ENCODE data around the gene WIZ.
"Not testable (repeated sequence)": the region's sequence is repeated elsewhere in the genome, so short reads cannot be mapped to it uniquely, and the experiment has no call there.

WIZ gene

DNA sequence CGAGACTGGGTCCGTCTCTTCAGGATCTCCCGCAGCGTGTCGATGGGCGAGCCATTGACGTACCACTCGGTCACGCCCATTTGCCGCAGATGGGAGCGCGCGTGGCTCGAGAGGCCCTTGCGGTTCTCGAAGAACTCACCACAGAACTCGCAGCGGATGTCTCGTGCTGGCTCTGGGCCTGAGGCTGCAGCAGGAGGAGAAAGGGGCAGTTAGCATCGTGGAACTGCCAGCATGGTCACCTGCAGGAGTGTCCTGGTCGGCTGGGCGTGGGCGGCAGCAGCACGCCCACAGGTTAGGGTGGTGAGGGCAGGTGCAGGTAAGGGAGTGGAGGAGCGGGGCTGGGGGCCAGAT lies 22.4 kb downstream of the WIZ start:
- no peak for DNase-seq

GRCh38 chr19:15426485-15427349 lies 23.0 kb downstream of the WIZ start:
- DNase-seq = no peak

DNA sequence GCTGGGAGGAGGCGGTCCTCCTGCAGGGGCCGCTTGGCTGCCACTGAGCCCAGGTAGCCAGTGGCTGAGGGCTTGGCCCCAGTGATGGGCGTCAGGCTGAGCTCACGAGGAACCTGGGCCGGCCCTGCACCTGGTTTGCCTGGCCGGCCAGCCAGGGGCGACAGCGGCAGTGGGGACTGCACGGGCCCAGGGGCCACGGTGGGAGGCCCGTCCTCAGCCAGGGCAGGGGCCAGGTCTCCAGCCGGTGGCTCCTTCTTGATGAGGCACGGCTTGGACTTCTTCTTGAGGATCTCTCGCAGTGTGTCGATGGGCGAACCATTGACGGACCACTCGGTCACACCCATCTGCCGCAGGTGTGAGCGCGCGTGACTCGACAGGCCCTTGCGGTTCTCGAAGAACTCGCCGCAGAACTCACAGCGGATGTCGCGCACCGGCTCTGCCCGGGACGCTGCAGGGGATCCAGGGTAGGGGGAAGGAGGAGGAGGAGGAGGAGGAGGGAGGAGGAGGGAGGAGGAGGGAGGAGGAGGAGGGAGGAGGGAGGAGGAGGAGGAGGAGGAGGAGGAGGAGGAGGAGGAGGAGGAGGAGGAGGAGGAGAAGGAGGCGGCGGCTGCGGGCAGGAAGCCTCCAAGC lies 24.3 kb downstream of the WIZ start:
- no peak for DNase-seq

- DNase-seq = no peak
Observed at GRCh38 chr19:15424692-15425272, 25.0 kb downstream of the WIZ start.

- no peak for DNase-seq
Observed at GRCh38 chr19:15424121-15424520, 25.6 kb downstream of the WIZ start.

GRCh38 chr19:15423130-15423529 lies 26.6 kb downstream of the WIZ start:
- DNase-seq = no peak

DNA sequence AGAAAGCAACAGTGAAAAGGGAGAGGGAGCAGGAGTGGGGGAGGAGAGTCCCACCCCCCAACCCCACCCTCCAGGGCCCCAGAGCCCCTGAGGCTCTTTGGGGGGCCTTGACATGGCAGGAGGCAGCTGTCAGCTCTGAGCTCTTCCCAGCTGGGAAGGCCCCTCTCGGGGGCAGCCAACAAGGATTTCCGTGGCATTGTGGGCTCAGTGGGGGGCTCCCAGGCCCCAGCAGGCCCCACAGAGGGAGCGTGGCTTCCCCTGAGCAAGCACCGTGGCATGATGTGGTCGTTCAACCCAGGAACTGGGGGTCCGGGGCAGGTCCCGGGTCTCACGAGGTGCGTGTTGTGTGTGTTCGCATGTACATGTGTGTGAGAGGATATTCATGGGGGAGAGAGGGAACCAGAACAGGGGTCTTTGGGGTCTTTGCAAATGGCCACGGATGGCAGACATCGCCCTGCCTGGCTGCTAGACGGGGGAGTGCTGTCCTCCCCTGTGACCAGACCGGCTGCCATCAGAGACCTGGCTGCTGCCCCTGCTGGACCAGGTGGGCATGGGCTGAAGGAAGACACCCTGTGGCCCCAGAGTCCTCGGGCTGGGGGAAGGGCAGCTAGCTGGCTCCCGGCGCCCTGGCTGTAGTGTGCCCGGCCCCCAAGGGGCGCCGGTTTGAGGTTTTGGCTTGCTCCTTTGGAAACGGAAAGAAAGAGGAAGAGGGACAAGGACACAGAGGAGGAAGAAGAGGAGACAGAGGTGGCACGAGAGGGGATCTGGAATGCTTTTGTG lies 27.3 kb downstream of the WIZ start:
- no peak for DNase-seq

DNA sequence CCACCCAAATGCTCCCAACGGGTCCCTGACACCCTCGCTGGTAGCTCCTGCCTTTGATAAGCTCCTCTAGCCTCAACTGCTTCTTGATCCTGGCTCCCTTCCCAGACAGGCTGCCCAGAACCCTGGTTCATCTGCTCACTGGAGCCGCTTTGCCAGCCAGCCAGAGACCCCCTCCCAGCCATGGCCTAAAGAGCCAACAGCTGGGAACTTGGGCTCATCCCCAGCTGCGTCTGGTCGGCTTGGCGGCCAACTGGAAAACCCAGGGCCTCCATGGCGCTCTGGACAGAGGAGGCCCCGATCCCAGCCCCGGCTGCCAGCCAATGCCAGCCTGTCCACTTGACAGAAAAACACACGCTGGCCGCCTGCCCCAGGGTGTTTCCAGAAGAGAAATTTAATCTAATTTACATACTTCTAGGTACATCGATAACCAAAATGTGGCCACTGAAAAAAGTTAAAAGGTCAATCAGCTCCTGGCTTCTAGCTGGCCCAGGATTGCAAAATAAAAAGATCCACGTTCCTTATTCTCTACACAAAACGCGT lies 28.0 kb downstream of the WIZ start:
- no peak for DNase-seq

DNA sequence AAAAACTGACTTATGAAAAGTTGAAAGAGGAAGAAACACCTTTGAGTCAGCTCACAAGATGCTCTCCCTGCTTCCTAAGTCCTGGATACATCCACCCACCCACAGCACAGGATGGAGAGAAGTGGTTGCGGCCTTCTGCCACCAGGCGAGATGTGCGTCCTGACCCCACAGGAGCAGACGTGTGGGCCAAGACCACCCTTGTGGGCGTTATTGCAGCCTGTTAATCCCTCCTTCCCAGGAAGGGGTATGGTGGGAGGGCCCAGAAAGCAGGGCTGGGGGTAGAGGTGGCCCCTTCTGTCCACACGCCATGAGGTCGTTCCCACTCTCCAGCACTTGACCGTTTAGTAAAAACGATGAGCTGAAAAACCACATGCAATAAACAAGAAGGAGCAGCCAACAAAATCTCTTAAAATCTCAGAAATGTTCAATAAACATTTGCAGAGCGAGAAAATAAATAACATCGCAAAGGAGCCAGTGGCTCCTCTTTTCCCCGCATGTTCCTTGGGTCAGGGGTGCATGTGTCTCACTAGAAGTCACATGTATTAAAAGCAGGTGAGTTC lies 28.5 kb downstream of the WIZ start:
- no peak for DNase-seq

DNA sequence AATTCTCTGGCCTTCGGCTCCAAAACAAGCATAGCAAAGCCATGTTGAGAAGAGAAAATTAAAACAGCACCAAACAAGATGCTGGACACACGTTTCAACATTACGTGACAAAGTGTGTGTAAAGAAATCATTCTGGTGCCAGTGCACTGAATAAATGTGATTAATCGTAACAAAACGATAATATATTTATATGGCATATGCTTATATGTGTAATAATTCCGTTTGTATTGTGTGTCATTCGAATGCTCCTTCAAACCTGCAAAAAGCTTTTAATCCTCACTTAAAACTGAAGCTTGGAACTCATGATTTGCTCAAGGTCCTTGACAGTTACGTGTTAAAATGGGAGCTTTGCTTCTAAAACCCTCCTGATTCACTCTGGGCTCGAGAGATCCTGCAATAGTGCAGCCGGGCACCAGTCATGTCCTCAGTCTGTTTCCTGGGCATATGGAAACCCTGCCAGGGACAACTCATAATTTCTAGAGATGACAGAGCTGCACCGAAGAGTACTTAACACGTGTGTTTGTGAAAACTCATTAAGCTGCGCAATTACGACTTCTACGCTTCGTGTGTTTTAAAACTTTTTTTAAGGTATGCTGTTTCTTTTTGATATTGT lies 30.2 kb downstream of the WIZ start:
- no peak for DNase-seq

GRCh38 chr19:15418579-15419412 lies 31.0 kb downstream of the WIZ start, which contains the start of gene AKAP8L:
TSS of gene AKAP8L (minus strand) at chr19:15418988. CDS start at chr19:15418923, 65 bp downstream.
- DNase-seq = peak; percentile 99

DNA sequence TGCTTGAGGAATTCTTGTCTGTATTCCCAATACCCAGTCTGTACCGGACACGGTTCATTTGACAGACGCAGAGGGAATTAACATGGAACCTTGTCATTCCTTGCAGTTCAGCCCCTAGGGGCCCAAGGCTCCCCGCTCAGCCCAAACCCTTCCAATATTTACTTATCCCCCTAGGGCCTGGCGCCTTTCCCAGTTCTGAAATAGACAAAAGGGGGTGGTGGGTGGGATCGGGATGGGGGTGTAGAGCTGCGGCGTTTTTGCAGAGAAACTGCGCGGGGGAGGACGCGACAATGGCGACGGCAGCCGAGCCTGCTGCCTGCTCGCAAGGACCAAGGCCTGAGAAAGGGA lies 31.6 kb downstream of the WIZ start:
- DNase-seq = peak; percentile 42

DNA sequence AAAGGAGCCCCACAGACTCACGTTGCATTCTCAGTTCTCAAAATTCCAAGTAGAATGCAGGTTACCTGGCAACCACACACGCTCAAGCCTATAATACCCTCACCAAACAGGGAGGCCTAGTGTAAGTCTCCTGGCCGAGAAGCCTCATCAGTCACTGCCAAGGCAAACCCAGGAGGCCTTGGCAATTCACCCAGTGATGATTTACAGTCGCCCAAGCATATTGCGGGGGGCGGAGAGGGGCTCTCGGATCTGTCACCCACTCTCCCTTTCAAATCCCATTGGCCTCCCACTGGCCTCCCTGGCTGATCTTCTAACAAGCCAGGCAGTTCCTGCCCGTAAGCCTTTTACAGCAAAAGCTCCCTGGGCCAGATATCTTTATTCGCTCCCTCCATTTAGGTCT lies 32.1 kb downstream of the WIZ start:
- no peak for DNase-seq

GRCh38 chr19:15412832-15413231 lies 36.9 kb downstream of the WIZ start:
- DNase-seq = no peak

DNA sequence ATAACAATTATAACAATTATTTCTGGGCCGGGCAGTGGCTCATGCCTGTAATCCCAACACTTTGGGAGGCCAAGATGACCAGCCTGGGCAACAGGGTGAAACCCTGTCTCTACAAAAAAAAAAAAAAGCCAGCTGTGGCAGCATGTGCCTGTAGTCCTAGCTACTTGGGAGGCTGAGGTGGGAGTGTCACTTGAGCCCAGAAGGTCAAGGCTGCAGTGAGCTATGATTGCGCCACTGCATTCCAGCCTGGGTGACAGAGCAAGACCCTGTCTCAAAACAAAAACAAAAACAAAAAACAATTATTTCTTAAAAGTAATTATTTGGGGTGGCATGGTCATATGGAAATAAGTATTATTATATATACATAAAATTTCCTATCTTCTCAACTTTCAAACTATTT lies 38.4 kb downstream of the WIZ start:
- not testable (repeated sequence) for DNase-seq

- DNase-seq = no peak
Observed at GRCh38 chr19:15404780-15405211, 45.0 kb downstream of the WIZ start.

- DNase-seq = no peak
Observed at GRCh38 chr19:15404097-15404779, 45.5 kb downstream of the WIZ start.

DNA sequence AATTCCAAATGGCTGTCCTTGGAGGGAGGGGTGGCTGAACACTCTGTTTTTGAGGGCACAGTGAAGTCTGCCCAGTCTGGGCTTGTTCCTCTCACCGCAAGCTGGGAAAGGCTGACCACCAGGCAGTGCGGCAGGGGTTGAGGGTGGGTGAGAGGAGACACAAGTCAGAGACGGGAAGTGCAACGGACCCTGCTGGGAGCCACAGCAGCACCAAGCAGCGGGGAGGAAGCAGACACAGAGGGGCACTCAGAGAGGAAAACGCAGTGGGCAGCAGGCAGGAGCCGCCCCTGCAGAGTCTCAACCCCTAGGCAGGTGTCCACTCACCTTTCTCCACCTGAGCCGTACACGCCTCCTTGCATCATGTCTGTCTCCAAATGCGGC lies 46.6 kb downstream of the WIZ start:
- no peak for DNase-seq

- no peak for DNase-seq
Observed at GRCh38 chr19:15402411-15403150, 47.2 kb downstream of the WIZ start.

DNA sequence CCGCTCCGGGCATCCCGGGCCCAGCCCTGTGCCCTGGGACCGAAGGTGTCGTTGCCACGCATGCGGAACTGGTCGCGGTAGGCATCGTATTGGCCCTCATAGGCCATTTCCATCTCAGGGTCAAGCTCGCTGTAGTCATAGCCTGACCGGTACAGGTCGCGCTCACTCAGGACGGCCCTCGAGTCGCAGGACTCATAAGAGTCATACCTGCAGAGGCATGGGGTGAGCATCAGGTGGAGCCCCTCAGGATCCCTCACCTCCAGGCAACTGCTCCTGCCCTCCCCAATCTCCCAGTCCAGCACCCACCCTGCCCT lies 48.4 kb downstream of the WIZ start:
- DNase-seq = no peak
